ENCODE measurements around the gene KNCN.

Gene KNCN

DNA sequence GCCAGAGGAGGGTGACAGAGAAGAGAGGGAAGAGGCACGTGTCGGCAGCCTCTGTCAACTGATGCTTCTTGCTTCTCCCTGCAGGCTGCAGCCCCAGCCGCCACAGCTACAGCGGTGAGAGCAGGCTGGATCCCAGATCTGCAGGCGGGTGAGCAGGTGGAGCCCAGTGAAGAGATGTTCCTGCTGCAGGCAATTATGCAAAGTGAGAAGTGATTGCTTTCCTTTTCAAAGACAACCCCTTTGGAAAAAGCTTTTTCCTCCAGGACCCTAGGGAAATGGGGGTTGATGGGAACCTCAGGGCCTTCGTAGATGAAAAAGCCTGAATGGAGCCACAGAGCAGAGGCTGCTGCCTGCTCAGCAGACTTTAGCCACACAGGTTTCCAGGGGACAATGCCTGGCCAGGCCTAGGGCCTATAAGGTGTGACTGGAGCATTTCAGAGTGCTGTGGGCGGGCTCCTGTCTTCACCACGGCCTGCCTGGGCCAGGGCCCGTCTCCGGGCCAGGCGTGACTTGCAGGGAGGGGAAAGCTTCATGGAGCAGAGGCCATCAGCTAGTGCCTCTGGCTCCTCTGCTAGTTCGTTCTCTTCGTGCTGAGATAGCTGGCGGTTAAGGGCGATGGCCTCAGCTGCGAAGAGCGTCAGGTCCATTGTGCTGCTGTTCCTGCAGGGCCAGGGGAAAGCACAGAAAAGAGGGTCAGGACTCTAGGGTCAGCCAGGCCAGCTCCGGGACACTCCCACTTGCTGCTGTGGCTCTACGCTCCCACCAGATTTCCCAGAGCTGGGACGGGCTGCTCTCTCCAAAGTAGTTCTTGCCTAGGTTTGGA is 6.9 kb upstream of the KNCN start:
- no peak overlapping the region for H3K4me3 ChIP-seq (ENCODE audit: low read length)
- peaks cover 12% of the 10 kb centered on the region for H3K36me3 ChIP-seq (ENCODE audit: insufficient read depth, low read length)
- H3K27me3 ChIP-seq (ENCODE audit: insufficient read depth, low read length): no peaks in the 10 kb centered on the region
- no peak overlapping the region for H2AFZ ChIP-seq (ENCODE audit: low read depth, low read length)
- H3K9me3 ChIP-seq (ENCODE audit: low read length): no peaks in the 10 kb centered on the region
- H3K4me1 ChIP-seq (ENCODE audit: insufficient read depth, low read length): peaks cover 23% of the 10 kb centered on the region

DNA sequence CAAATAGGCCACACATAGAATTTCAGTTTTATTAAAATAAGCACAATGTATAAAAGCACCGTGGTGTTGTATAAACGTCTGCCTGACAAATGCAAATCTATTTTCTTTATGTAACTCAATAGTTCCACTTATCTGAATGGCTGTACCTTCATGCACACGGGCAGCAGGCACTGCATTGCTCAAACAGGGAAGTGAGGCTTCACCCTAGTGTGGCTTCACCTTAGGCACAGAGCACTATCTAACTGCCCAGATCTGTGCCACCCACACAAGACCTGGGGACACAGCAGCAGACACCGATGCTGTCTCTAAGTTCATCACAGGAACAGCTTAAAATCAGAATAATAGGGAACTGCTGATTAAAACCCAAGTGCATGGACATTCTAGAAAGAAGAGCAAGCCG is 6.0 kb upstream of the KNCN start:
- no peaks in the 10 kb centered on the region for H3K27me3 ChIP-seq (ENCODE audit: insufficient read depth, low read length)
- peaks cover 8% of the 10 kb centered on the region for H3K36me3 ChIP-seq (ENCODE audit: insufficient read depth, low read length)
- peaks cover 23% of the 10 kb centered on the region for H3K4me1 ChIP-seq (ENCODE audit: insufficient read depth, low read length)
- no peak overlapping the region for H3K4me3 ChIP-seq (ENCODE audit: low read length)
- no peaks in the 10 kb centered on the region for H3K9me3 ChIP-seq (ENCODE audit: low read length)
- H2AFZ ChIP-seq (ENCODE audit: low read depth, low read length): no peak overlapping the region

DNA sequence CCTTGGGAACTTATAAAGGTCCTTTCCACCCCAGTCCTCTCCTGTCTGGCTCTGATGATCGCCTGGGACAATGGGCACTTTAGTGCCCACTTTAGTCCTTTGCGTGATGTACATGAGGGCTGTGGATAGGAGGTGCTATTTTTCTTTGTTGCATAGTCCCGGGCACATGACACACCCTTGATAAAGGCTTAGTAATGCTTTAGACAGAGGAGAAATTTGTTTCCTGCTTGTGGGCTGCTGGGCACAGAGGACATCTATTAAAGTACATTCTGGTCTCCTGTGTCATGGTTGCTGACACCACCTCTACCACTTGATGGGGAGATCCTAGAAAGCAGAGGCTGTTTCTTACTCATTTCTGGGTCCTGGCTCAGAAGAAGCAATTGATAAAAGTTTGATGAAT is 5.4 kb upstream of the KNCN start:
- Histone ChIP-seq H3K27me3 (ENCODE audit: insufficient read depth, low read length) (no peaks in the 10 kb centered on the region), H3K36me3 (ENCODE audit: insufficient read depth, low read length) (peaks cover 7% of the 10 kb centered on the region), H3K9me3 (ENCODE audit: low read length) (no peaks in the 10 kb centered on the region), H2AFZ (ENCODE audit: low read depth, low read length) (no peak overlapping the region), H3K4me1 (ENCODE audit: insufficient read depth, low read length) (peaks cover 23% of the 10 kb centered on the region), H3K4me3 (ENCODE audit: low read length) (no peak overlapping the region)

DNA sequence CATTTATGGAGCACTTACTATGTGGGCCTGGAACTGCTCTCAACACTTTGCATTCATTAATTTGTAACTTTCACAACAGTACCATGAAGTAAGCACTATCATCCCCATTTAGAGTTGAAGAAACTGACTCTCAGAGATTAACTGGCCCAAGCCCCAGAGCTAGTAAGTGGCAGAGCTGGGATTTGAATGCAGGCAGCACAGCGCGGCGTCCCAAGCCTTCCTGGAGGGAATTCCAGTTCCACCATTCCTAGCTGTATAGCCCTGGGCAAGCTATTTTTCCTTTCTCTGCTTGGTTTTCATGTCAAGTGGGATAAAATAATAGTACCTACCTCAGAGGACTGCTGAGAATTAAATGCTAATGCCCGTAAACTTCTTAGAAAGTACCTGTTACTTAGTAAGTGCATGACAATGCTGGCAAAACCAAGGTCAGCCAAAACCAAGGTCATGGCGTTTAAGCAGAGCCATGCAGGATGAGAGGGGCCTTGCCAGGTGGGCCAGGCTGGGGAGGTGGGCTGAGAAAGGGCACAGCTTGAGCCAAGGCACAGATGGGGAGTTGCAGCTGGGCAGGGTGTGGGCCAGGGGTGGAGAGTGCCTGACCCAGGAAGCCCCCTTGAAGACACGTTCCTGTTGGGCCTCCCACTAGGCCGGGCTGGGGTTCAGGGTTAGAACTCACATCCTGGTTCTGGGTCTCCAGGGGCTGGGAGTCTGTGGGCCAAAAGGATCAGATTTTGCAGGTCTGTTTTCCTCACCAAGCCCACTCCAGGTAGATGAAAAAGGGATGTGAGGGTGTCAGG is 4.6 kb upstream of the KNCN start:
- no peaks in the 10 kb centered on the region for H3K36me3 ChIP-seq (ENCODE audit: insufficient read depth, low read length)
- H3K27me3 ChIP-seq (ENCODE audit: insufficient read depth, low read length): no peaks in the 10 kb centered on the region
- no peak overlapping the region for H2AFZ ChIP-seq (ENCODE audit: low read depth, low read length)
- H3K4me3 ChIP-seq (ENCODE audit: low read length): no peak overlapping the region
- no peaks in the 10 kb centered on the region for H3K9me3 ChIP-seq (ENCODE audit: low read length)
- peaks cover 23% of the 10 kb centered on the region for H3K4me1 ChIP-seq (ENCODE audit: insufficient read depth, low read length)

DNA sequence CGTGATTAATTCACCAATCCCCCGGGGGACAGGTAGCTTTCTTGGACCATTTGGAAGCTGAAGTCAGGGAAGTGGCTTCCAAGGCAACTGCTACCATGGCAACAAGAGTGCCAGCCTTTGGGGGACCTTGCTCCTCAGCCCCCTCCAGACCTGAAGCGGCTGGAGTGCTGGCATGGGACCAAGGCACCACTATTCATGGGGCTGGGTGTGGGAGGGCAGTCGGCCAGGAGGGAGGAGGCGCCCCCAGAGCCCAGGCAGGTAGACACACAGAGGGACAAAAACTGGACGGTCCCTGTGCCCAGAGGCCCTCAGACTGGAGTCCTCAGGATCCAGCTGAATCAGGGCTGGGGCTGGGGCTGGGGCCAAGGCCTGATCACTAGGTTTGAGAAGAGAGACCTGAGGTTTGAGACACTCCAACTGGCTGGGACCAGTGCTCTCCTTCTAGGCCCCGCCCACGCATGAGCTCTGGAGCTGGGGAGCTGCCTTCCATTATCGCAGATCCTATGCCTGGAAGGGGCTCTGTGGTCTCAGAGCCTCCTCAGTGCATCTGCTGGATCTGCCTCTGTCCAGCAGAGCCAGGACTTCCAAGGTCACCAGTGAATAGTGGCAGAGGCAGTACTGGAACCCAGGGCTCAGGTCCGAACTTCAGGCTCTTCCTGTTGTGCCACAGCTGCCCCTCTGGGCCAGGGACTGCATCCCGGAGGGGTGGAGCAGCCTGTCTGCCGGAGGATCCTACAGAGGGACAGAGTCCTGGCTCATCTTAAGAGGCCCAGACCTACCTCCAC is 3.3 kb upstream of the KNCN start:
- Histone ChIP-seq H3K4me3 (ENCODE audit: low read length) (no peak overlapping the region), H2AFZ (ENCODE audit: low read depth, low read length) (no peak overlapping the region), H3K9me3 (ENCODE audit: low read length) (no peaks in the 10 kb centered on the region), H3K36me3 (ENCODE audit: insufficient read depth, low read length) (no peaks in the 10 kb centered on the region), H3K4me1 (ENCODE audit: insufficient read depth, low read length) (peaks cover 31% of the 10 kb centered on the region), H3K27me3 (ENCODE audit: insufficient read depth, low read length) (no peaks in the 10 kb centered on the region)

DNA sequence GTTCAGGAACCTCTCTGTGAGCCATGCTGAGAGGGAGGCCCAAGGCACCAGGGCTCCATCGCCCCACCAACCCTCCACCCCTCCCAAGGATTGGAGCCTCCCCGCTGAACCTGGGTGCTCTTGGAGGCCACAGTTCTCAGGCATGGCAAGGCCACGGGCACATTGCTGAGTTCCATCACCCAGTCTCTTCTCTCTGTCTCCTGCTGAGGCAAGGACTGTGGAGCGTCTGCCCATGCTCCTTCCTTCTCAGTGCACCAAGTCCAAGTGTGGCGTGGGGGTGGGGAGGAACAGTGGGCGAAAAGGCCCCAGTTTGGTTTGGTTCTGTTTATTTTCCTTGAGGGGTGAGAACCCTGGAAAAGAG is 2.8 kb upstream of the KNCN start:
- no peaks in the 10 kb centered on the region for H3K36me3 ChIP-seq (ENCODE audit: insufficient read depth, low read length)
- peaks cover 36% of the 10 kb centered on the region for H3K4me1 ChIP-seq (ENCODE audit: insufficient read depth, low read length)
- no peaks in the 10 kb centered on the region for H3K9me3 ChIP-seq (ENCODE audit: low read length)
- no peaks in the 10 kb centered on the region for H3K27me3 ChIP-seq (ENCODE audit: insufficient read depth, low read length)
- no peak overlapping the region for H2AFZ ChIP-seq (ENCODE audit: low read depth, low read length)
- H3K4me3 ChIP-seq (ENCODE audit: low read length): no peak overlapping the region

DNA sequence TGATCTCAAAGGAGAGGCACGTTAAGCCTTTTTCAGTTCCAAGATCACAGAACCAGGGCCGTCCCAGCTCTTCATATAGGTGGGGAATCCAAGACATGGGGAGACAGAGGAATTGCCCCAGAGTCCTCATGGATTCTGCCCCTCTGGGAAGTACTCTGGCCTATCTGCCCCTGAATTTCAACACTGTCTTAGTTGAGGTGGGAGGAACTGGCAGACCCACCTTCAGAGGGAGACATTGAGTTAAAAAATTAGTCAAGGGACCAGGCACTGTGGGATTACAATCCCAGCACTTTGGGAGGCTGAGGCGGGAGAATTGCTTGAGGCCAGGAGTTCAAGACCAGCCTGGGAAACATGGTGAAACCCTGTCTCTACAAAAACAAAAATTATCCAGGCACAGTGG is 2.1 kb upstream of the KNCN start:
- Histone ChIP-seq H2AFZ (ENCODE audit: low read depth, low read length) (no peak overlapping the region), H3K4me1 (ENCODE audit: insufficient read depth, low read length) (peaks cover 31% of the 10 kb centered on the region), H3K9me3 (ENCODE audit: low read length) (no peaks in the 10 kb centered on the region), H3K27me3 (ENCODE audit: insufficient read depth, low read length) (no peaks in the 10 kb centered on the region), H3K36me3 (ENCODE audit: insufficient read depth, low read length) (no peaks in the 10 kb centered on the region), H3K4me3 (ENCODE audit: low read length) (no peak overlapping the region)

DNA sequence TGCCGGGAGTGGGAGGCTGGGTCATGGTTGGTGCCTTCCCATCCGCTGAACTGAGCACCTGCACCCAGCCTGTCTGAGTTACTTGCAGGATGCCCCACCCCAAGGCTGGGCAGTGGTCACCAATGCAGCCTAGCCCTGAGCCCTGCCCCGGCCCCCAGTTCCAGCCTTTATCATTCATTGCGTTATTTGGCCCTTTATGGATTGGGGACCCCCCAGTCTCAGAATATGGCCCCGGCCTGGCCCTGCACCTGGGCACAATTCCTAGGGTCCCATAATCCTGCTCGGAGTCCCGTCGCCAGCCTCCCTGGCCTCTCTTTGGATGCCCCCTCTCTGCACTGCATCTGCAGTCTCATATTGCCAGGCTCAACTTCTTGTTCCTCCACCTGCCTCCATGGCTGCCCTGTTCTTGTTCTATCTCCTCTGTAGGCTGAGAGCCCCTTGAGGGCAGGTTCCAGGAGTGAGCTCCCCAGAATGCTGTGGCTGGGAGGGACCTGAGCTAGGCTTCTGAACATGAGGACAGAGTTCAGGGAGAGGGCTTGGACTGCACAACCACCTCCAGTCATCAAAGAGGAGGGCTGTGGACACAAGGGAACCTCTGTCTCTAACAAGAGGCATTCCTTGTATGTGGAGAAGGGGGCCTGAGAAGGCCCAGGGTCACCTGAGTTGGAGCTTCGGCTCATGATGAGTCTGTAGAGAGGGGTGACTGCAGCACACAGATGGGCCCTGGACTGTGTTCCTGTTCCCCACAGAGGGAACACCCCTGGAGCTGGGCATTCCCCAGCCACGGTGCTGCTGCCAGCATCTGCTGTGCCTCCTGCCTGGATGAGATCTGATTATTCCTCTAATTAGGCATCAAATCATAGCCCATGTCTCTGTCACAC is 1.1 kb upstream of the KNCN start:
- Histone ChIP-seq H3K4me3 (ENCODE audit: low read length) (no peak overlapping the region), H3K4me1 (ENCODE audit: insufficient read depth, low read length) (peaks cover 22% of the 10 kb centered on the region), H3K36me3 (ENCODE audit: insufficient read depth, low read length) (no peaks in the 10 kb centered on the region), H2AFZ (ENCODE audit: low read depth, low read length) (no peak overlapping the region), H3K9me3 (ENCODE audit: low read length) (no peaks in the 10 kb centered on the region), H3K27me3 (ENCODE audit: insufficient read depth, low read length) (peaks cover 3% of the 10 kb centered on the region)

DNA sequence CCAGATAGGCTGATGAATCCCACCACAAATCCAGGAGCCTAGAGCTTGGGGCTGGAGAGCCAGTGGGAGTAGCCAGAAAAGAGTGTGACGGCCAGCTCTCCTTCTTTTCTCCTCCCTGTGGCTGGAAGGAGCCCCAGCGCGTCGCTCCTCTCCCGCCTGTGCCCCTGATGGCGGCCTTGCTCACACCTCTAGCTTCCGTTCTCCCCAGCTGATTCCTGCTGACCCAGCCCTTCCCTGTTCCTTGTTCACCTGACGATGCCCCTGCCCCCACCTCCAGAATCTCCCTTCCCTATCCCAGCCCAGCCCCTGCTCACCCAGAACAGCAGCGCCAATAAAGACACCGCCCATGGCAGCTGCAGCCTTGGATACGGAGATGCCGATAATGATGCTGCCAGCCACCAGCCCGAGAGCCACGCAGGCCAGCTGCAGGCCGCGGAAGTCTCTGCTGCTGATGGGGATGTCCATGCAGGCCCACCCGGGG is 656 bp downstream of the KNCN start:
- peaks cover 22% of the 10 kb centered on the region for H3K4me1 ChIP-seq (ENCODE audit: insufficient read depth, low read length)
- no peak overlapping the region for H3K4me3 ChIP-seq (ENCODE audit: low read length)
- no peak overlapping the region for H2AFZ ChIP-seq (ENCODE audit: low read depth, low read length)
- H3K9me3 ChIP-seq (ENCODE audit: low read length): no peaks in the 10 kb centered on the region
- H3K27me3 ChIP-seq (ENCODE audit: insufficient read depth, low read length): peaks cover 20% of the 10 kb centered on the region
- H3K36me3 ChIP-seq (ENCODE audit: insufficient read depth, low read length): no peaks in the 10 kb centered on the region

DNA sequence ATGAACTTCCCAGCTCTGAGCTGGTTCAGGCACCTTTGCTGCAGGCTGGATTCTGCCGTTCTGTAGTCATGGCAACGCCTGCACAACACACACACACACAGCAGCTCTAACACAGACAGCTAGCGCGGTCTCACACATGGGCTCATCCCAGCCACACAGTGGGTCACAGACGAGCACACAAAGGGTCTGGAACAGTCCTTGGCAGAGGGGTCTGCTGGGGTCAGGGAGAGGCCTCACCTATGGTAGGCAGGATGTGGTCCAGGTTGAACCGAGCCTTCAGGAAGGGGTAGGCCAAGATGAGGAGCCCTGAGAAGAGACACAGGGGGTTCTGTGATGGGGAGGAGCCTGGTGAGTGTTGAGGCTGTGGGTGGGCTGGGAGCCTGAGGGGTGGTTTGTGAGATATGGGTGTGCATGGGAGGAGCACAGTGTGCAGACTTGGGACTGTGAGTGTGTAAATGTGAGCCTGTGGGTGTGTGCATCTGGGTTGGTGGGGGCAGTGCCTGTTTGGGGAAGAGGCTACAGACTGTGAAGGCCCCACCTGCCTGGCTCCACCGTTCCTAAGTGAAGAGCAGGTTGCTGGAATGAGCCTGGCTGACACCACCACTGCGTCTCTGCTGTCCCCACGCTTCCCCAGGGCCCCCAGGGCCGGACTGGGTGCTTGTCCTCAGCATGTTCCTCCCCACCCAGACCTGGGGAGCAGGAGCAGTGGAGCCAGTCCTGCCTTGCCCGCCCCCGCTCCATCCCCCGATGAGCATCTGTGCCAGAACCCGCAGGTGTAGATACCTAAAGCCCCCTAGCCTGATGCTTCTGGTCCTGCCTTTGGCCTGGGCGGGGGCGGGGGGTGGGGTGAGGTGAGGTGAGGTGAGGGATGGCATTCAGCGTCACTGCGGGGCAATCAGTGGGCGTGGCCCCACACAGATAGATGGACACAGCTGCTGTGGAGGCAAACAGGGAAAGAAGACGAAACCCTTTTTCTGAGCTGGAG is 1.5 kb downstream of the KNCN start:
- H3K36me3 ChIP-seq (ENCODE audit: insufficient read depth, low read length): no peaks in the 10 kb centered on the region
- H3K4me1 ChIP-seq (ENCODE audit: insufficient read depth, low read length): peaks cover 22% of the 10 kb centered on the region
- H2AFZ ChIP-seq (ENCODE audit: low read depth, low read length): no peak overlapping the region
- H3K9me3 ChIP-seq (ENCODE audit: low read length): no peaks in the 10 kb centered on the region
- H3K4me3 ChIP-seq (ENCODE audit: low read length): peak overlapping the region; percentile 13
- peaks cover 28% of the 10 kb centered on the region for H3K27me3 ChIP-seq (ENCODE audit: insufficient read depth, low read length)

DNA sequence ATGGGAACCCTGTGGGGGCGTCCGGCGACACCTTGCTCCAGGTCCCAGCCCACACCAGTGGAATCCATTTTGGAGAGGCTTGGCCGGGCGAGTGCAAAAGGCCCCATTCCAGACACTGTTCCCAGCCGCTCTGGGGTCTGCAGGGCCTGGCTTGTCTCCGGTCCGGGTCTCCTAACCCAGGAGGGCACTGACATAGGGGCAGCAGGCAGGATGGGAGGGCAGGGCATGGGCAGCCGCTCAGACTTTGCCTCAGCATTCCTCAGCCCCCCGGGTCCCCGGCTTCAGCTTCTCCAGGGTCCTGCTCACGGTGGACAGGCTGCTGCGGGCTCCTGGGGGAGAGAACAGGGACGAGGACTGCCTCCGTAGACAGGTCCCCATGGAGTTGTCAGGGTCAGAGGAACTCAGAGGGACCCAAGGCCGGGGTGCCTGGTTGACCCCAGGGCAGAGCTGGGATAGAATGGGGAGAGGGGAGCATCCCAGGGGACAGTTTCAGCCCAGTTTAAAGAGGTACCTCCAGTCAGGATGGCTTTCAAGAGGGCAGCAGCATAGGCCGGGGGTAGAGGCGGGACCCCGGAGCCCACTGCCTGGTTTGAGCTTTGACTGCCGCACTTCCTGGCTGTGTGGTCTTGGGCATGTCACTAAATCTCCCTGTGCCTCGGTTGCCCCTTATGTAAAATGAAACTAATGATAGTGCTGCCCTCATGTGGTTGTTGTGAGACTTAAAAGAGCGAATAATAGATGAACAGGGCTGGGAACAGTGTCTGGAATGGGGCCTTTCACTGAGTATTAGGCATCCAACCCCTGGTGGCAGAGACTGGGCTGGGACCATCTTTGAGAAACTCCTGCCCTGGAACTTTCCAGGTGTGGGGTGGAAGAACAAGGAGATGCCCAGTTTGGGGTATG is 3.7 kb downstream of the KNCN start:
- Histone ChIP-seq H3K9me3 (ENCODE audit: low read length) (peaks cover 5% of the 10 kb centered on the region), H3K4me1 (ENCODE audit: insufficient read depth, low read length) (peaks cover 17% of the 10 kb centered on the region), H3K27me3 (ENCODE audit: insufficient read depth, low read length) (peaks cover 51% of the 10 kb centered on the region), H3K4me3 (ENCODE audit: low read length) (no peak overlapping the region), H2AFZ (ENCODE audit: low read depth, low read length) (no peak overlapping the region), H3K36me3 (ENCODE audit: insufficient read depth, low read length) (no peaks in the 10 kb centered on the region)
